Activated CD4-positive, alpha-beta memory T cell treated with anti-CD3 and anti-CD28 coated beads, Interleukin-2, amount 10 ng/mL, durations not matched to agents 7 days and 5 days (primary cell): ENCODE data around the gene SERPINA10. TPM values are rescaled to one million over a fixed set of nuclear protein-coding genes. Genes with fewer than 3 reads are reported as not detected.

Experiments
- CTCF ChIA-PET: fragments of 350-600 bp; sonication (Branson Sonifier 250); formaldehyde crosslinking; loops from one replicate; lab custom pipeline; 2021; ENCODE audit warnings: antibody characterized with exemption, inconsistent platforms; lab: Charles Lee
- POLR2A ChIA-PET: fragments of 350-600 bp; sonication (Branson Sonifier 250); formaldehyde crosslinking; loops from one replicate; lab custom pipeline; 2021; ENCODE audit warnings: antibody characterized with exemption; lab: Charles Lee
- DNase-seq: peaks from one replicate; pipeline ENCODE4 v3.0.0-alpha.2; 2020
- H3K27ac Mint-ChIP-seq: one replicate; pipeline ENCODE4 v1.8.0; 2021; ENCODE audit warnings: mild to moderate bottlenecking, mixed read lengths
- H3K27me3 Mint-ChIP-seq: one replicate; pipeline ENCODE4 v1.8.0; 2021; ENCODE audit warnings: mixed read lengths
- H3K36me3 Mint-ChIP-seq: one replicate; pipeline ENCODE4 v1.8.0; 2021; ENCODE audit warnings: low read depth, mixed read lengths
- H3K4me1 Mint-ChIP-seq: one replicate; pipeline ENCODE4 v1.8.0; 2021; ENCODE audit warnings: mixed read lengths
- H3K4me3 Mint-ChIP-seq: one replicate; pipeline ENCODE4 v1.8.0; 2021; ENCODE audit warnings: mild to moderate bottlenecking, mixed read lengths
- H3K9me3 Mint-ChIP-seq: one replicate; pipeline ENCODE4 v1.8.0; 2021; ENCODE audit warnings: mixed read lengths
- total RNA-seq, 2 experiments: library from RNA; stranded (reverse); gene quantifications; one replicate each; pipeline ENCODE4 v1.2.3, GENCODE V29; 2021

SERPINA10 gene
- total RNA-seq, 2 experiments from 2014 or later: not detected

DNA sequence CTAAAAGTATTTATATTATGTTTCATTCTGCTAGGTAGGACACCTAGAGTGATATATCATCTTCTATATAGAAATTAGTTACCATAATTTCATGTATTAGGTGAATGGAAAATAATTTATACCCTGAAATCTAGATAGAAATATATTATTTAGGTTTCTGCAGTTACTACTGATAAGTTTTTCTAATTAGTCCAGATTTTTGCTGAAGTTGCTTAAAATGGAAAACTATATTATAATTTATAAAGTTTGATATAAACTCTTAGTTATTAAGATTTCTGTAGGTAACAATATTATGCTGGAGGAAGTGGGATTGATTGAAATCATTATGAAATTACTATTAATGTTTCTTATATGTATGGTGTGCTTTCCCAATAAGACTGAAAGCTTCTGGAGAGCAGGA, 56.0 kb downstream of the SERPINA10 start:
- Mint-ChIP-seq H3K36me3 (peaks cover 2% of the 10 kb centered on the region), H3K4me1 (peaks cover 11% of the 10 kb centered on the region), H3K9me3 (no peaks in the 10 kb centered on the region), H3K27me3 (no peaks in the 10 kb centered on the region), H3K4me3 (no peak overlapping the region), H3K27ac (no peak overlapping the region)
- ChIA-PET POLR2A (no interaction called here), CTCF (interaction anchor here (0.9 kb wide), 1 partner anchor 101 kb away, joined by 3 read pairs; no protein-coding TSS in a partner anchor)
- no peak for DNase-seq

Other genes starting within 250 kb of the SERPINA10 start
- gene DDX24, start 212.1 kb downstream of the SERPINA10 start, total RNA-seq: 100 to 1,000 TPM; 210 to 216 TPM
- gene IFI27L1, start 212.0 kb downstream of the SERPINA10 start, total RNA-seq: 10 to 100 TPM; 49.5 to 51.0 TPM
- gene IFI27, start 182.5 kb downstream of the SERPINA10 start, total RNA-seq: 100 to 1,000 TPM; 184 to 186 TPM
- 100 to 1,000 TPM; 100 to 102 TPM for gene IFI27L2, start 163.7 kb downstream of the SERPINA10 start, total RNA-seq
- 1 to 10 TPM; 3.3 to 4.9 TPM for gene PPP4R4, start 118.9 kb downstream of the SERPINA10 start, total RNA-seq
- gene SERPINA6, start 30.1 kb upstream of the SERPINA10 start, total RNA-seq: not detected
- gene SERPINA2, start 73.4 kb upstream of the SERPINA10 start, total RNA-seq: not detected
- gene SERPINA1, start 95.3 kb upstream of the SERPINA10 start, total RNA-seq: under 1 TPM; 0.43 to 0.53 TPM
- not detected for gene SERPINA11, start 159.5 kb upstream of the SERPINA10 start, total RNA-seq
- gene SERPINA9, start 182.9 kb upstream of the SERPINA10 start, total RNA-seq: not detected
- gene SERPINA12, start 216.2 kb upstream of the SERPINA10 start, total RNA-seq: not detected